Tibial nerve (tissue), 4 donors: ENCODE results near the gene CCDC183. TPM values are rescaled to one million over a fixed set of nuclear protein-coding genes. Genes with fewer than 3 reads are reported as not detected.

Experiments used
- DNase-seq, 2 donors: peaks; one replicate each; pipeline ENCODE4 v3.0.0-alpha.2; 2019; ENCODE audit warnings: low spot score in 2 of 2
- H3K27ac ChIP-seq, 4 donors: fragments of 200-600 bp; sonication (generic) in 3 of 4; one replicate each; pipeline ENCODE4 v1.5.1; 2017 to 2019; ENCODE audit warnings: mild to moderate bottlenecking in 1 of 4
- H3K27me3 ChIP-seq, 2 donors: fragments of 200-600 bp; sonication (generic) in 1 of 2; one replicate each; pipeline versions ENCODE4 v1.5.1 to v1.6.0; 2017 to 2019
- H3K36me3 ChIP-seq, 3 donors: fragments of 200-600 bp; sonication (generic); one replicate each; pipeline ENCODE4 v1.5.1; 2018 to 2019
- H3K4me1 ChIP-seq, 4 donors: fragments of 200-600 bp; sonication (generic) in 3 of 4; one replicate each; pipeline ENCODE4 v1.5.1; 2017 to 2019
- H3K4me3 ChIP-seq, 4 donors: fragments of 200-600 bp; sonication (generic) in 3 of 4; one replicate each; pipeline ENCODE4 v1.5.1; 2017 to 2019; ENCODE audit warnings: mild to moderate bottlenecking in 1 of 4, moderate library complexity in 1 of 4
- H3K9me3 ChIP-seq, 4 donors: fragments of 200-600 bp; sonication (generic) in 3 of 4; one replicate each; pipeline ENCODE4 v1.5.1; 2017 to 2019
- CTCF ChIP-seq, 5 experiments: fragments of 200-600 bp in 3 of 5; fragments of 450-650 bp in 2 of 5; sonication (generic) in 3 of 5; IDR thresholded peaks; one replicate each; pipeline ENCODE4 v1.5.1; 2016 to 2019; ENCODE audit warnings: antibody characterized with exemption in 5 of 5, mild to moderate bottlenecking in 3 of 5, moderate library complexity in 2 of 5
- EP300 ChIP-seq, 2 donors: sonication (generic); formaldehyde crosslinking; IDR thresholded peaks; one replicate each; pipeline ENCODE4 v1.6.1; 2017; ENCODE audit warnings: antibody characterized with exemption in 2 of 2, mild to moderate bottlenecking in 1 of 2
- POLR2A ChIP-seq, 2 donors: fragments of 450-650 bp; IDR thresholded peaks; one replicate each; pipeline ENCODE4 v1.6.1; 2017; ENCODE audit warnings: antibody characterized with exemption in 2 of 2, mild to moderate bottlenecking in 2 of 2, moderate library complexity in 2 of 2
- WGBS, 2 donors: methylation state at CpG; one replicate each; pipeline ENCODE4 v1.1.5; 2018; 5-methylcytosine and 5-hydroxymethylcytosine counted together
- total RNA-seq, 4 donors: library from RNA; depleted of rRNA; stranded (reverse); fragments of >200 nt; gene quantifications; one replicate each; pipeline ENCODE4 v1.1.0, GENCODE V29; 2016

The CCDC183 gene
- total RNA-seq, 4 donors from 2014 or later, result 1.5 to 5.1 (median 4.1) TPM

DNA sequence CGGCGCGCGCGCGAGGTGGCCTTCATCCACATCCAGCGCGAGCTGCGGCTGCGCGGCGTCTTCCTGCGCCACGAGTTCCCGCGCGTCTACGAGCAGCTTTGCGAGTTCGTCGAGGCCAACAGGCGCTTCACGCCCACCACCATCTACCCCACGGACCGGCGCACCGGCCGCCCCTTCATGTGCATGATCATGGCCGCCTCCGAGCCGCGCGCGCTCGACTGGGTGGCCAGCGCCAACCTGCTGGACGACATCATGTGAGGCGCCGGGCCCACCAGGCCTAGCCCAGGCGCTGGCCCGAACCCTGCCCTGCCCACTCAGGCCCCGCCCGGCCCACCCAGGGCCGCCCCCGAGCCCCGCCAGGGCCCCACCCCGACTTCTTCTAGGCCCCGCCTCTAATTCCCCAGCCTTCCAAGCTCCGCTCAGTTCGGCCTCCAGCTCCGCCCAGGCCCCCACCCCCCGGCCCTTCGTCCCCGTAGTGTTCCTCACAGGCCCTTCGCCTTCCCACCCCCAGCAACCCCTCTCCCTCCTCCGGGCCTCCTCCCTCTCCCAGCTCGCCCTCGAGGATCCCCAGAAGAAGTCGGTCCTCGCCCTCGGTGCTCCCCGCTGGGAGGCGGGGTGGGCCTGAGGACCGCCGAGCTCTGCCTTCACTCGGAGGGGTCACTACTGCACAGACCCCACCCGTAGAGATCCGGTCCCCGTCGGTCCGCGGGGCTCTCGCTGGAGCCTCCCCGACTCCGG, 51.1 kb downstream of the CCDC183 start:
- DNase-seq, result peak in 1 of 2 donors; percentile 31
- Histone ChIP-seq H3K9me3 (no peaks in the 10 kb centered on the region), H3K36me3 (peaks cover 0 to 15% (median 0%) of the 10 kb centered on the region in 3 donors), H3K27me3 (peaks cover 3 to 43% of the 10 kb centered on the region in 2 donors), H3K27ac (peak overlapping the region in 3 of 4 donors; percentile 82 to 94 (median 91)), H3K4me3 (peak overlapping the region; percentile 51 to 85 (median 72)), H3K4me1 (peaks cover 0 to 83% (median 40%) of the 10 kb centered on the region in 4 donors)
- no peak for TF ChIP-seq POLR2A (IDR thresholded peaks at IDR 0.05)
- peak in 1 of 2 donors; percentile 19 for TF ChIP-seq EP300 (IDR thresholded peaks at IDR 0.05)
- 1 to 4% methylated on average over 14 to 60 of the region's 75 CpGs for WGBS, 2 donors

GRCh38 chr9:136847826-136848392, 51.8 kb downstream of the CCDC183 start:
- peak in 1 of 5 experiments; percentile 13 for TF ChIP-seq CTCF (IDR thresholded peaks at IDR 0.05)
- TF ChIP-seq POLR2A (IDR thresholded peaks at IDR 0.05), result peak in 1 of 2 donors; percentile 39
- peak in 1 of 2 donors; percentile 79 for TF ChIP-seq EP300 (IDR thresholded peaks at IDR 0.05)
- peaks cover 3 to 42% of the 10 kb centered on the region in 2 donors for H3K27me3 ChIP-seq
- peaks cover 0 to 81% (median 34%) of the 10 kb centered on the region in 4 donors for H3K4me1 ChIP-seq
- peak overlapping the region; percentile 74 to 94 (median 86) for H3K27ac ChIP-seq
- peak; percentile 56 to 83 for DNase-seq
- H3K4me3 ChIP-seq, result peak overlapping the region; percentile 51 to 85 (median 72)
- WGBS, 2 donors, result 0 to 1% methylated on average over 33 to 42 of the region's 48 CpGs
- peaks cover 0 to 15% (median 0%) of the 10 kb centered on the region in 3 donors for H3K36me3 ChIP-seq
- H3K9me3 ChIP-seq, result no peaks in the 10 kb centered on the region

DNA sequence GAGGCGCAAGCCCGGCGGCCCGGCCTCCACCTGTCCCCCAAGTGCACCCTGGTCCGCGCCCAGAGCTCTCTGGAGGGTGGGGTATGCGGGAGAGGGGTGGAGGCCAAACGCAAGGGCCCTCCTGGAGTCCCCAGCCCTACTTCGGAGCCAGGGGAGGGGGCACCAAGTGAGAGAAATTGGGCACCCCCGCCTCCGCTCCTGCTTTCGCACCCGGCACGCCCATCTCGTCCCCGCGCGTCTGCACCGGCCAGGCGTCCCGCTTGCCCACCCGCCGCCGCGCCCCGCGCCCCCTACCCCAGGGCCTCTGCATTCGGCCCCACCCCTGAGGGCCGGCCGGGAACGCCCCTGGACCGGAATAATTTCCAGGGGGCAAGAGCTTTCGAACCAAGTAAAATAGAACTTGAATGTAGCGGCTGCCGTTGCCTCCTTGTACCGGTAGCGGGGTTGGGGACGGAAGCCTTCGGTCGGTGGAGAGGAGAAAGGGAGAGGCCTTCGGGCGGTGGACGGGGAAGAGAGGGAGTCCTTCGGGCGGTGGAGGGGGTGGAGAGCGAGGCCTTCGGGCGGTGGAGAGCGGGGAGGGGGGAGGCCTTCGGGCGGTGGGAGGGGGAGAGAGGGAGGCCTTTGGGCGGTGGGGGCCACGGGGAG, 52.4 kb downstream of the CCDC183 start:
- peaks cover 3 to 36% of the 10 kb centered on the region in 2 donors for H3K27me3 ChIP-seq
- DNase-seq, result no peak
- H3K4me3 ChIP-seq, result peak overlapping the region; percentile 51 to 85 (median 72)
- WGBS, 2 donors, result 1 to 5% methylated on average over 26 to 44 of the region's 53 CpGs
- peak overlapping the region; percentile 74 to 94 (median 86) for H3K27ac ChIP-seq
- no peak for TF ChIP-seq POLR2A (IDR thresholded peaks at IDR 0.05)
- TF ChIP-seq EP300 (IDR thresholded peaks at IDR 0.05), result no peak
- no peak for TF ChIP-seq CTCF (IDR thresholded peaks at IDR 0.05)
- no peaks in the 10 kb centered on the region for H3K9me3 ChIP-seq
- H3K36me3 ChIP-seq, result peaks cover 0 to 15% (median 0%) of the 10 kb centered on the region in 3 donors
- H3K4me1 ChIP-seq, result peaks cover 0 to 75% (median 29%) of the 10 kb centered on the region in 4 donors

- Histone ChIP-seq H3K27me3 (peaks cover 3 to 28% of the 10 kb centered on the region in 2 donors), H3K27ac (peak within 1 kb of the TSS; percentile 74 to 94 (median 86)), H3K9me3 (no peaks in the 10 kb centered on the region), H3K4me3 (peak within 1 kb of the TSS; percentile 51 to 85 (median 72)), H3K4me1 (peaks cover 0 to 67% (median 21%) of the 10 kb centered on the region in 4 donors), H3K36me3 (peaks cover 0 to 17% (median 0%) of the 10 kb centered on the region in 3 donors)
- WGBS, 2 donors, result 1% methylated on average over 22 to 55 of the region's 77 CpGs
- peak; percentile 97 for DNase-seq
- TF ChIP-seq EP300 (IDR thresholded peaks at IDR 0.05) (peak; percentile 41 to 94), CTCF (IDR thresholded peaks at IDR 0.05) (peak in 2 of 5 experiments; percentile 27 to 63), POLR2A (IDR thresholded peaks at IDR 0.05) (peak; percentile 55 to 84)
These were observed 53.2 kb downstream of the CCDC183 start, which contains the start of gene PHPT1 for GRCh38 chr9:136849038-136849959. Gene PHPT1, plus strand, starts transcription at chr9:136849409. Its CDS starts 22 bp downstream, at chr9:136849431.
